Measurements from ENCODE around the gene MGAT4C. TPM values are rescaled to one million over a fixed set of nuclear protein-coding genes. Genes with fewer than 3 reads are reported as not detected.
"Not testable (repeated sequence)": the region's sequence is repeated elsewhere in the genome, so short reads cannot be mapped to it uniquely, and the experiment has no call there.

MGAT4C gene
- total RNA-seq, 5 donors from 2014 or later (not counting 1 experiment from before 2014, with no cell fraction given) = not detected

DNA sequence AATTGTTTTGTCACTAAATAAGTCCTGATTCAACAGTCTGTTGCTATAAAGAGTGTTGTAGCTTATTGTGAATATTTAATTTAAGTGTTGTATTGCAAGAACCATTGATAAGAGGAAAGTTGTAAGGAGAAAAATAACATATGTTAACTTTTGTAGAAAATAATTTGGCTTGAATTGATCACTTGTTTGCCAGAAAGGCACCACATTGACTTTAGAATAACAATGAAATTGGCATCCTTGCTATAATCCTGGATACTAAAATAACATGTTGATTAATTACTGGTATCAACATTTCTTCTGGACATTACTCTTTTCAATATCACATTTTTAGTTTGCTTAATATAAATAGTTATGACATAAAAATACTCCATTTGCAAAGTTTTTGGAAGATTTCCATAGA lies 159.0 kb downstream of the MGAT4C start:
- no peaks in the 10 kb centered on the region for H3K36me3 Mint-ChIP-seq
- Histone ChIP-seq H3K4me3 (ENCODE audit: control insufficient read depth in 1 of 2, extremely low read depth in 1 of 2, low read length in 1 of 2) (no peak overlapping the region), H3K36me3 (ENCODE audit: control insufficient read depth in 2 of 2, extremely low read depth in 1 of 2, insufficient read depth in 1 of 2, low read length in 1 of 2) (no peaks in the 10 kb centered on the region), H3K27me3 (replicated peaks in 1 of 2; ENCODE audit: control insufficient read depth in 2 of 2, extremely low read depth in 1 of 2, insufficient read depth in 2 of 2, low read length in 1 of 2) (no peaks in the 10 kb centered on the region), H3K4me1 (ENCODE audit: control insufficient read depth in 1 of 2, extremely low read depth in 1 of 2, insufficient read depth in 2 of 2, low read length in 2 of 2) (no peaks in the 10 kb centered on the region), H3K9me3 (no peaks in the 10 kb centered on the region), H3K27ac (ENCODE audit: low read length) (no peak overlapping the region)
- DNase-seq (no peak), ATAC-seq (replicated peaks in 1 of 4) (no peak)
- no peaks in the 10 kb centered on the region for H3K27me3 Mint-ChIP-seq
- no peak overlapping the region for H3K4me3 Mint-ChIP-seq
- POLR2A ChIA-PET = no interaction called here
- H3K27ac Mint-ChIP-seq = no peak overlapping the region
- peaks cover 0 to 4% (median 3%) of the 10 kb centered on the region in 3 donors for H3K9me3 Mint-ChIP-seq
- no peaks in the 10 kb centered on the region for H3K4me1 Mint-ChIP-seq
- CTCF ChIA-PET = no interaction called here

DNA sequence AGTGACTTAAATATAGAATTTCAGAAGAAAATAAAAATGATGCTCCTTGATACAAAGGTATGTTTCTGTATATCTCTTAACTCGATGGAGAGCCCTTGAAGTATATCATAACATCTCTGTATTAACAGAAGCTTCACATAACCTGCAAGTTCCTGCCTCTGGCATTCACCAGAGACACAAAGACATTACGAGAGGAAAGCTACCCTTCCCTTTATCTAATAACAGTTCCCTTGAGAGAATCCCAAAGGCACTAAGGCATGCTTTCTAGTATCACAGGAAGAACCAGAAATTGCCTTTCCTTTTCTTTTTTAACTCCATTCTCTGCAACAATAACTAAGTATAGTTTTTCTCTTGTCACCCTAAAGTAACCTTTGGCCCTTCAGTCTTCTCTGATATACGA lies 164.5 kb downstream of the MGAT4C start:
- Mint-ChIP-seq H3K4me3 (no peak overlapping the region), H3K27ac (no peak overlapping the region), H3K4me1 (no peaks in the 10 kb centered on the region), H3K27me3 (no peaks in the 10 kb centered on the region), H3K36me3 (no peaks in the 10 kb centered on the region), H3K9me3 (peaks cover 0 to 4% (median 3%) of the 10 kb centered on the region in 3 donors)
- ATAC-seq (replicated peaks in 1 of 4) (no peak), DNase-seq (no peak)
- Histone ChIP-seq H3K36me3 (ENCODE audit: control insufficient read depth in 2 of 2, extremely low read depth in 1 of 2, insufficient read depth in 1 of 2, low read length in 1 of 2) (no peaks in the 10 kb centered on the region), H3K27me3 (replicated peaks in 1 of 2; ENCODE audit: control insufficient read depth in 2 of 2, extremely low read depth in 1 of 2, insufficient read depth in 2 of 2, low read length in 1 of 2) (no peaks in the 10 kb centered on the region), H3K4me3 (ENCODE audit: control insufficient read depth in 1 of 2, extremely low read depth in 1 of 2, low read length in 1 of 2) (no peak overlapping the region), H3K9me3 (no peaks in the 10 kb centered on the region), H3K4me1 (ENCODE audit: control insufficient read depth in 1 of 2, extremely low read depth in 1 of 2, insufficient read depth in 2 of 2, low read length in 2 of 2) (no peaks in the 10 kb centered on the region), H3K27ac (ENCODE audit: low read length) (no peak overlapping the region)
- CTCF ChIA-PET = no interaction called here
- no CpG with 5 or more reads among the region's 3 CpGs for WGBS (ENCODE audit: insufficient coverage)
- POLR2A ChIA-PET = no interaction called here

DNA sequence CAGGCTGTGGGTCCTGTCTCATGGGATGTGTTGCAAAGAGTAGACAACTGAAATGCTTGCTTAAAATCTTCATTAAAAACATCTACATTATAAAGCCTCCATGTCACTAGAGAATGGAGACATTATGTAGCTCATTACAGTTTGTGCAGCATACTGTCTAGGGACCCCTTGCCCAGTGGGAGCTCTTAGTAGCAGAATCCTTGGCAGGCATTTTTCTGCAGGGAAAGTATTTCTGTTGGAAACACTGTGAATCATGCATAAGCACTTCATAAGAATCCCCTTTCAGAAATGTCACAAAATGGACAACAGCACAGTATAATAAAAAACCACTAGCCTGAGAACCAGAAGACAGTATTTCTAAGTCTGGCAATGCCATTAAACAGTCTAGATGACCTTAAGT lies 174.3 kb downstream of the MGAT4C start:
- H3K4me3 ChIP-seq (ENCODE audit: control insufficient read depth in 1 of 2, extremely low read depth in 1 of 2, low read length in 1 of 2) = no peak overlapping the region
- H3K4me1 ChIP-seq (ENCODE audit: control insufficient read depth in 1 of 2, extremely low read depth in 1 of 2, insufficient read depth in 2 of 2, low read length in 2 of 2) = no peaks in the 10 kb centered on the region
- no peaks in the 10 kb centered on the region for H3K27me3 ChIP-seq (replicated peaks in 1 of 2; ENCODE audit: control insufficient read depth in 2 of 2, extremely low read depth in 1 of 2, insufficient read depth in 2 of 2, low read length in 1 of 2)
- H3K4me3 Mint-ChIP-seq = no peak overlapping the region
- H3K4me1 Mint-ChIP-seq = no peaks in the 10 kb centered on the region
- no peaks in the 10 kb centered on the region for H3K36me3 ChIP-seq (ENCODE audit: control insufficient read depth in 2 of 2, extremely low read depth in 1 of 2, insufficient read depth in 1 of 2, low read length in 1 of 2)
- H3K9me3 Mint-ChIP-seq = peaks cover 2 to 20% (median 13%) of the 10 kb centered on the region in 3 donors
- ATAC-seq (replicated peaks in 1 of 4) = no peak
- H3K27ac ChIP-seq (ENCODE audit: low read length) = no peak overlapping the region
- no peak overlapping the region for H3K27ac Mint-ChIP-seq
- DNase-seq = no peak
- H3K36me3 Mint-ChIP-seq = no peaks in the 10 kb centered on the region
- H3K27me3 Mint-ChIP-seq = no peaks in the 10 kb centered on the region
- CTCF ChIA-PET = no interaction called here
- POLR2A ChIA-PET = no interaction called here
- no peaks in the 10 kb centered on the region for H3K9me3 ChIP-seq

DNA sequence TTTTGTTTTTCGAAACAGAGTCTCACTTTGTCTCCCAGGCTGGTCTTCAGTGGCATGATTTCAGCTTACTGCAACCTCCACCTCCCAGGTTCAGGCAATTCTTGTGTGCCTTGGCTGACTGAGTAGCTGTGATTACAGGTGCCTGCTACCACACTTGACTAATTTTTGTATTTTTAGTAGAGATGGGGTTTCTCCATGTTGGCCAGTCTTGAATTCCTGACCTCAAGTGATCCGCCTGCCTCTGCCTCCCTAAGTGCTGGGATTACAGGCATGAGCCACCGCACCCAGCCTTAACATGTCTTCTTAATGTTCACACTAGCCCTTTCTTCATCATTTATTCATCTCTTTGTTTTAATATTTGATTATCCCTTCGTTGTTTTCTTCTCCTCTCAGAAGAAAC lies 197.1 kb downstream of the MGAT4C start:
- H3K36me3 Mint-ChIP-seq; H3K9me3 ChIP-seq; H3K27ac Mint-ChIP-seq; H3K4me1 ChIP-seq (ENCODE audit: control insufficient read depth in 1 of 2, extremely low read depth in 1 of 2, insufficient read depth in 2 of 2, low read length in 2 of 2); ATAC-seq (replicated peaks in 1 of 4); H3K4me1 Mint-ChIP-seq; H3K27ac ChIP-seq (ENCODE audit: low read length); H3K36me3 ChIP-seq (ENCODE audit: control insufficient read depth in 2 of 2, extremely low read depth in 1 of 2, insufficient read depth in 1 of 2, low read length in 1 of 2); POLR2A ChIA-PET; H3K27me3 Mint-ChIP-seq; H3K4me3 ChIP-seq (ENCODE audit: control insufficient read depth in 1 of 2, extremely low read depth in 1 of 2, low read length in 1 of 2); H3K27me3 ChIP-seq (replicated peaks in 1 of 2; ENCODE audit: control insufficient read depth in 2 of 2, extremely low read depth in 1 of 2, insufficient read depth in 2 of 2, low read length in 1 of 2); H3K4me3 Mint-ChIP-seq; CTCF ChIA-PET; DNase-seq: not testable (repeated sequence)
- WGBS (ENCODE audit: insufficient coverage) = 20% methylated on average over 1 of the region's 4 CpGs
- H3K9me3 Mint-ChIP-seq = peaks cover 9 to 11% (median 10%) of the 10 kb centered on the region in 3 donors

DNA sequence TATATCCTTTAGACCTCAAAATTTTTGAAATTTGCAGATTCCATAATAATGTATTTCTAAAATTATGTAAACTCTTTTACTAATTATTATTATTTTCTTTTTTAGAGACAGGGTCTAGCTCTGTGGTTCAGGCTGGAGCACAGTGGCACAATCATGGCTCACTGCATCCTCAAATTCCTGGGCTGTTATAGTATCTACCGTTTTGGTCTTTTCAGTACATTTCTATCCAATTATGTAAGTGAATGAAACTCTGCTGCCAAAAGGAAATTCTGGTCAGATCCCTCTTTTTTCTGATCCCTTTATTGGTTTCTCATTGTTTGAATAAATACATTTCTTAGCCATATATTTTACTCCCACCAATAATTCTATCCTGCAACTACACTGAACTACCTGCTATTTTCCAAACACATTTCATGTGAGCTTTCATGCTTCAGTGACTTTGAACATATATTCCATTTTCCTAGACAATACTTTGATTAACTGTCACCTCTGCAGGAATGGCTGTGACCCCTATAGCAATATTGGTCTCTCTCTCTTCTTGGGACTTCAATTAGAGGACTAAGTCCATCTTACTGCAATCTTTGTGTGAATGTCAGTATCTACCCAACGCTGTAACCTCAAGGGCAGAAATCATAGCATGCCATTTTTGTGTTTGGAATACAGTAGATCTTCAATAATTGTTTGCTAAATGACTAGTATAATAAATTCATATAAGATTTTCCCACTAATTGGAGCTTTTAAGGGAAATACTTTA lies 198.9 kb downstream of the MGAT4C start:
- Histone ChIP-seq H3K27me3 (replicated peaks in 1 of 2; ENCODE audit: control insufficient read depth in 2 of 2, extremely low read depth in 1 of 2, insufficient read depth in 2 of 2, low read length in 1 of 2) (no peaks in the 10 kb centered on the region), H3K27ac (ENCODE audit: low read length) (no peak overlapping the region), H3K36me3 (ENCODE audit: control insufficient read depth in 2 of 2, extremely low read depth in 1 of 2, insufficient read depth in 1 of 2, low read length in 1 of 2) (no peaks in the 10 kb centered on the region), H3K4me3 (ENCODE audit: control insufficient read depth in 1 of 2, extremely low read depth in 1 of 2, low read length in 1 of 2) (no peak overlapping the region), H3K9me3 (no peaks in the 10 kb centered on the region), H3K4me1 (ENCODE audit: control insufficient read depth in 1 of 2, extremely low read depth in 1 of 2, insufficient read depth in 2 of 2, low read length in 2 of 2) (no peaks in the 10 kb centered on the region)
- Mint-ChIP-seq H3K27me3 (no peaks in the 10 kb centered on the region), H3K36me3 (no peaks in the 10 kb centered on the region), H3K27ac (no peak overlapping the region), H3K9me3 (peaks cover 3 to 20% (median 13%) of the 10 kb centered on the region in 3 donors), H3K4me3 (no peak overlapping the region), H3K4me1 (no peaks in the 10 kb centered on the region)
- ChIA-PET CTCF (interaction anchor here in 1 of 2 donors (0.6 kb wide), 1 partner anchor 1012 kb away, joined by 3 read pairs; no protein-coding TSS in a partner anchor), POLR2A (no interaction called here)
- no CpG with 5 or more reads among the region's 2 CpGs for WGBS (ENCODE audit: insufficient coverage)
- DNase-seq (no peak), ATAC-seq (replicated peaks in 1 of 4) (no peak)

DNA sequence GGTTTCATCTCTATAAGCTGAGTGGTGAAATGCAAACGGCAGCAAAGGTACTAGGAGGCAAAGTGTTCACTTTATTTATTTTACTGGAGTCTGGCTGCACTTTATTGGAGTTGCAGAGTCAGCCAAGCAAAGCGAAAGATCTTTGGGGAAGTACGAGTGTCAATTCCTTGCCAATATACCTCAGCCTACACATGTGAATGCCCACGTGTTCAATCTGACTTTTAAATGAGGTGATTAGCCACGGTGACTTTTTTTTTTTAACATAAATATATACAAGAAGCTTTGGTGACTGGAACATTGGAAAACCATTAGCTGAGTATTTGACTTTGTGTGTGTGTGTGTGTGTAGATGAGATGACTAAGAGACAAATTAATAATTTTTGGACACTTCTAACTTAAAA lies 203.3 kb downstream of the MGAT4C start:
- Histone ChIP-seq H3K4me3 (ENCODE audit: control insufficient read depth in 1 of 2, extremely low read depth in 1 of 2, low read length in 1 of 2) (no peak overlapping the region), H3K4me1 (ENCODE audit: control insufficient read depth in 1 of 2, extremely low read depth in 1 of 2, insufficient read depth in 2 of 2, low read length in 2 of 2) (no peaks in the 10 kb centered on the region), H3K27me3 (replicated peaks in 1 of 2; ENCODE audit: control insufficient read depth in 2 of 2, extremely low read depth in 1 of 2, insufficient read depth in 2 of 2, low read length in 1 of 2) (no peaks in the 10 kb centered on the region), H3K36me3 (ENCODE audit: control insufficient read depth in 2 of 2, extremely low read depth in 1 of 2, insufficient read depth in 1 of 2, low read length in 1 of 2) (no peaks in the 10 kb centered on the region), H3K9me3 (no peaks in the 10 kb centered on the region), H3K27ac (ENCODE audit: low read length) (no peak overlapping the region)
- Mint-ChIP-seq H3K4me3 (no peak overlapping the region), H3K4me1 (no peaks in the 10 kb centered on the region), H3K27me3 (no peaks in the 10 kb centered on the region), H3K9me3 (peaks cover 0 to 16% (median 13%) of the 10 kb centered on the region in 3 donors), H3K36me3 (no peaks in the 10 kb centered on the region), H3K27ac (no peak overlapping the region)
- POLR2A ChIA-PET = no interaction called here
- CTCF ChIA-PET = no interaction called here
- ATAC-seq (replicated peaks in 1 of 4) = no peak
- no peak for DNase-seq
- no CpG with 5 or more reads among the region's 5 CpGs for WGBS (ENCODE audit: insufficient coverage)

DNA sequence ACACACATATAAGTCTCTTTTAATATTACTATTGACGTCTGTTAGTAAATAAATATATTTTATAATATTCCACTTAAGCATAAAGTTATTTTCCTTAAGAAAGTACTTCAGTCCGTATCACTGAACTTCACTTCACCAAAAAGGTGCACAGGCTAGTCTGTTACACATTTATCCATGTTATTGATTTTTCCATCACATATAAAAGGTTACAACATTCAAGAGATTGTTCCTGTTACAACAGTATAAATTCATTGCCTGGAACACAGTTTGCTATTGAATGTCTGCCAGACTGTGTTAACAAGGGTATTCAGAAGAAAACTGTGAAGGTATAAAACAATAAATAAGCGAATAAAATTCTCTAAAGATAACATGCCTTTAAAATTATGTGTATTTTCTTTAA lies 206.2 kb downstream of the MGAT4C start:
- H3K27ac ChIP-seq (ENCODE audit: low read length) = no peak overlapping the region
- H3K36me3 Mint-ChIP-seq = no peaks in the 10 kb centered on the region
- ATAC-seq (replicated peaks in 1 of 4) = no peak
- H3K4me1 ChIP-seq (ENCODE audit: control insufficient read depth in 1 of 2, extremely low read depth in 1 of 2, insufficient read depth in 2 of 2, low read length in 2 of 2) = no peaks in the 10 kb centered on the region
- H3K9me3 Mint-ChIP-seq = peaks cover 10 to 14% (median 13%) of the 10 kb centered on the region in 3 donors
- no peaks in the 10 kb centered on the region for H3K27me3 ChIP-seq (replicated peaks in 1 of 2; ENCODE audit: control insufficient read depth in 2 of 2, extremely low read depth in 1 of 2, insufficient read depth in 2 of 2, low read length in 1 of 2)
- H3K4me3 Mint-ChIP-seq = no peak overlapping the region
- no peaks in the 10 kb centered on the region for H3K27me3 Mint-ChIP-seq
- no peak for DNase-seq
- no peak overlapping the region for H3K27ac Mint-ChIP-seq
- POLR2A ChIA-PET = no interaction called here
- no peaks in the 10 kb centered on the region for H3K4me1 Mint-ChIP-seq
- no peaks in the 10 kb centered on the region for H3K9me3 ChIP-seq
- no peak overlapping the region for H3K4me3 ChIP-seq (ENCODE audit: control insufficient read depth in 1 of 2, extremely low read depth in 1 of 2, low read length in 1 of 2)
- WGBS (ENCODE audit: insufficient coverage) = no CpG with 5 or more reads among the region's 3 CpGs
- no peaks in the 10 kb centered on the region for H3K36me3 ChIP-seq (ENCODE audit: control insufficient read depth in 2 of 2, extremely low read depth in 1 of 2, insufficient read depth in 1 of 2, low read length in 1 of 2)
- CTCF ChIA-PET = no interaction called here

Data from T-cell (primary cell).